Neural progenitor cell (in vitro differentiated cells): ENCODE measurements around the gene TSTD1.
"Not testable (repeated sequence)": the region's sequence is repeated elsewhere in the genome, so short reads cannot be mapped to it uniquely, and the experiment has no call there.

ENCODE experiments used
- CTCF ChIP-seq: fragments of 200-600 bp; sonication (generic); IDR thresholded peaks from 2 replicates; pipeline ENCODE4 v1.5.1; 2017; ENCODE audit warnings: antibody characterized with exemption, mild to moderate bottlenecking
- EZH2 ChIP-seq: fragments of 200-600 bp; sonication (generic); IDR thresholded peaks from 2 replicates; pipeline ENCODE4 v1.6.1; 2017; ENCODE audit warnings: antibody characterized with exemption, mild to moderate bottlenecking, moderate library complexity
- EZH2phosphoT487 ChIP-seq: fragments of 200-600 bp; sonication (generic); IDR thresholded peaks from 2 replicates; pipeline ENCODE4 v1.6.1; 2017; ENCODE audit warnings: antibody characterized with exemption

GRCh38 chr1:161065681-161066080, 26.9 kb upstream of the TSTD1 start:
- TF ChIP-seq CTCF, EZH2, EZH2phosphoT487: not testable (repeated sequence)
